GM18507 (cell line): Measurements from ENCODE around the gene APC2.

Experiments
- DNase-seq: peaks from one replicate; pipeline ENCODE4 v3.0.0; 2011; ENCODE audit warnings: low read depth; ENCODE audit not compliant: insufficient read length; ENCODE audit errors: extremely low spot score
- FAIRE-seq: peaks from 2 replicates; lab custom pipeline; 2011; peaks lifted over from hg19 to GRCh38; lab: Jason Lieb, UNC

APC2 gene

DNA sequence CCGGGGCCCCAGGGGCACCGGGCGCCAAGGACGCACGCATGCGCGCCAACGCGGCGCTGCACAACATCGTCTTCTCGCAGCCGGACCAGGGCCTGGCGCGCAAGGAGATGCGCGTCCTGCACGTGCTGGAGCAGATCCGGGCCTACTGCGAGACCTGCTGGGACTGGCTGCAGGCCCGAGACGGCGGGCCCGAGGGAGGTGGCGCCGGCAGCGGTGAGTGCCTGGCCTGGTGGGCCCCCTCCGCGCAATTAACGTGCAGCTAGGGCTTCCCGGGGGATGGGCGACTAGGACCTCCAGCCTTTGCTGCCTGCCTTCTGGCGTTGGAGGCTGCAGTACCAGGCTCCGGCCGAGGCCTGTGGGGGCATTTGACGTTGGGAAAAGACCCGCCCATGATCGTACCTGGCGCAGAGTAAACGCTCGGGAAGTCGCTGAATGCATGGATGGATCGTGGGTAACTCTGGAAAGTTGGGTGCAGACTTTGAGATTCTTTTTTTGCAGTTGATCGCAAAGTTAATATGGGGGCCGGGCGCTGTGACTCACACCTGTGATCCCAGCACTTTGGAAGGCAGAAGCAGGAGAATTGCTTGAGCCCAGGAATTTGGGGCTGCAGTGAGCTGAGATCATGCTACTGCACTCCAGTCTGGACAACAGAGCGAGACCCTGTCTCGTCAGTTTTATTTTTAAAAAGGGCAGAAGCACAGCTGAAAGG is 7.3 kb downstream of the APC2 start:
- FAIRE-seq (no peak), DNase-seq (no peak)

DNA sequence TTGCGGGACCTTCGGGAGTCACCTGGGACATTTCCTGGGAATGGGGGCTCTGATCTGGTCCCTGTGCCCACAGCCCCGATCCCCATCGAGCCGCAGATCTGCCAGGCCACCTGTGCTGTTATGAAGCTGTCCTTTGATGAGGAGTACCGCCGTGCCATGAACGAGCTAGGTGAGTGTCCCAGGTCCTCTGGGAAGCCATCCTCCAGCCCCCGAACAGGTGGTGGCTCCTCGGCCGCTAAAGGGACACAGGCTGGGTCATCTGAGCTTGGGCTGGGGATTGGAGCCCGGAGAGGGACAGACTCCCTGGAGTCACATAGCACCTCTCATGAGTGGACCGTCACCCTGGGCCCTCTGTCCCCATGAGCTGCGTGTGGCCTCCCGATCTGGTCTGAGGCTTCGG is 8.0 kb downstream of the APC2 start:
- FAIRE-seq, result no peak

DNA sequence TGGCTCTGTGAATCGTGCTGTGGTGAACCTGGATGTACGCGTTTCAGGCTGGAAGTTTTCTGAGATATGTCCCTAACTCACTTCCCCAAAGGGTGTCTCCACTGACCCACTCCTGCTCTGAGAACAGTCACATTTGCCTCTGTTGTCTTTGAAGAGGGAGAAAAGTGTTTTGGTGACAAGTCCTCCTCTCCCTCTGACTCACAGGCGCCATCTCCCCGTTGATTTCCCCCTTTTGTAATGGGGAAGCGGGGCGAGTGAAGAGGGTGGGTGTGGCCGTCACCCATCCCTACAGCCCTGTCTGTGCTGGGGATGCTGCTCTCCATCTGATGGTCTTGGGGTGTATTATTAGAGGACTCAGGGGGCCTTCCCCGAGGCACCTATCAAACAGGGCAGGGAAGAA is 9.6 kb downstream of the APC2 start:
- FAIRE-seq (no peak), DNase-seq (no peak)

More for the DNA sequence above, 8.0 kb downstream of the APC2 start:
- DNase-seq, result no peak

DNA sequence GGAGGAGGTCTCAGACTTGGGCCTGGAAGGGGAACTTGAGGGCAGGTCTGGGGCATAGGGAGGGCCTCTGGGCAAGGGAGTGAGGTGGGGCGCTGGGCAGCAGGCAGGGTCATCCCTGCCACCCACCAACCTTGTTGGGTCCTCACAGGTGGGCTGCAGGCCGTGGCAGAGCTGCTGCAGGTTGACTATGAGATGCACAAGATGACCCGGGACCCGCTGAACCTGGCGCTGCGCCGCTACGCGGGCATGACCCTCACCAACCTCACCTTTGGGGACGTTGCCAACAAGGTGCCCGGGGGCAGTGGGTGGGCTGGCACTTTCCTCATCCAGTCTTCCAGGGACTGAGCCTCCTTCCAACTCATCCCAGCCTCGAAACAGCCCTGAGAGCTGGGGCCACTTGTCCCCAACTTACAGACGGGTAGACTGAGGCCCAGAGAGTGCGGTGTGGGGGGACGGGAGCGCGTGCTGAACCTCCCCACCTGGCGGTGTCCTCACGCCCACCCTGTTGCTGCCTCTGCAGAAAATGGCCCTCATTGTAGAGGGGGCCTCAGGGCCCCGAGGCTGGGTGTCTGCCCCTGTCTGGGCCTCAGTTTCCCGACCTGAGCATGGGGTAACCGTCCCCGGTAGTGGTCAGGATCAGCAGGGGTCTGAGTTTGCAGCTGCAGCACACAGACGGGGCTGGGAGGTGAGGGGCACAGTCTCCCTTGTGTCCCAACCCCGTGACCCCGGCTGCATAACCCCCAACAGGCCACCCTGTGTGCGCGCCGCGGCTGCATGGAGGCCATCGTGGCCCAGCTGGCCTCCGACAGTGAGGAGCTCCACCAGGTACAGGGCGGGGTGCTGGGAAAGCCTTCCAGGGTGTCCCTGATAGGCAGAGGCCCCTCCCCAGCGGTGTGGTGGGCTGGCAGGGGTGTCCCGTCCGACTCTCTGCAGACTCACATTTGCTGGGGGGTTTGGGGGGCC is 10.4 kb downstream of the APC2 start:
- DNase-seq (no peak), FAIRE-seq (no peak)

DNA sequence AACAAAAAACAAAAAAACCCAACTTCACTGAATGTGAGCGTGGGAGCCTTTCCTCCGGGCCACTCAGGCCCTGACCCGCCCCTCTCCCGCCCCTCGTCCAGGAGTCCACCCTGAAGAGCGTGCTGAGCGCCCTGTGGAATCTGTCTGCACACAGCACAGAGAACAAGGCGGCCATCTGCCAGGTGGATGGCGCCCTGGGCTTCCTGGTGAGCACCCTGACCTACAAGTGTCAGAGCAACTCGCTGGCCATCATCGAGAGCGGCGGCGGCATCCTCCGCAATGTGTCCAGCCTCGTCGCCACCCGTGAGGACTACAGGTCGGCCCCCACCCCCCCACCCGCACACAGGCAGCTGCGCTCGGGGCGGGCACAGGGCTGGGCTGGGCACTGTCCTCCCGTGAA is 11.9 kb downstream of the APC2 start:
- DNase-seq (no peak), FAIRE-seq (no peak)

DNA sequence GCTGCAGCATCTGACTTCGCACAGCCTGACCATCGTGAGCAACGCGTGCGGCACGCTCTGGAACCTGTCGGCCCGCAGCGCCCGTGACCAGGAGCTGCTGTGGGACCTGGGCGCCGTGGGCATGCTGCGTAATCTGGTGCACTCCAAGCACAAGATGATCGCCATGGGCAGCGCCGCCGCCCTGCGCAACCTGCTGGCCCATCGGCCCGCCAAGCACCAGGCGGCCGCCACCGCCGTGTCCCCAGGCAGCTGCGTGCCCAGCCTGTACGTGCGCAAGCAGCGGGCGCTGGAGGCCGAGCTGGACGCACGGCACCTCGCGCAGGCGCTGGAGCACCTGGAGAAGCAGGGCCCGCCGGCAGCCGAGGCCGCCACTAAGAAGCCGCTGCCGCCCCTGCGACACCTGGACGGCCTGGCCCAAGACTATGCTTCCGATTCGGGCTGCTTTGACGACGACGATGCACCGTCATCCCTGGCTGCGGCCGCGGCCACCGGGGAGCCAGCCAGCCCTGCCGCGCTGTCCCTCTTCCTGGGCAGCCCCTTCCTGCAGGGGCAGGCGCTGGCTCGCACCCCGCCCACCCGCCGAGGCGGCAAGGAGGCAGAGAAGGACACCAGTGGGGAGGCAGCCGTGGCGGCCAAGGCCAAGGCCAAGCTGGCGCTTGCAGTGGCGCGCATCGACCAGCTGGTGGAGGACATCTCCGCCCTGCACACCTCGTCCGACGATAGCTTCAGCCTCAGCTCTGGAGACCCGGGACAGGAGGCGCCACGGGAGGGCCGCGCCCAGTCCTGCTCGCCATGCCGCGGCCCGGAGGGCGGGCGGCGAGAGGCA is 15.5 kb downstream of the APC2 start:
- DNase-seq, result no peak
- peak; percentile 49 for FAIRE-seq

DNA sequence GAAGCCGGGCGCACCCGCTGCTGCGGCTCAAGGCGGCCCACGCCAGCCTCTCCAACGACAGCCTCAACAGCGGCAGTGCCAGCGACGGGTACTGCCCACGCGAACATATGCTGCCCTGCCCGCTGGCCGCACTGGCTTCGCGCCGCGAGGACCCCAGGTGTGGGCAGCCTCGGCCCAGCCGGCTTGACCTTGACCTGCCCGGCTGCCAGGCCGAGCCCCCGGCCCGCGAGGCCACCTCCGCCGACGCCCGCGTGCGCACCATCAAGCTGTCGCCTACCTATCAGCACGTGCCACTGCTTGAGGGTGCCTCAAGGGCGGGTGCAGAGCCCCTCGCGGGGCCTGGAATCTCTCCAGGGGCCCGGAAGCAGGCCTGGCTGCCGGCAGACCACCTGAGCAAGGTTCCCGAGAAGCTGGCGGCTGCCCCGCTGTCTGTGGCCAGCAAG is 16.1 kb downstream of the APC2 start:
- no peak for FAIRE-seq
- DNase-seq, result no peak

DNA sequence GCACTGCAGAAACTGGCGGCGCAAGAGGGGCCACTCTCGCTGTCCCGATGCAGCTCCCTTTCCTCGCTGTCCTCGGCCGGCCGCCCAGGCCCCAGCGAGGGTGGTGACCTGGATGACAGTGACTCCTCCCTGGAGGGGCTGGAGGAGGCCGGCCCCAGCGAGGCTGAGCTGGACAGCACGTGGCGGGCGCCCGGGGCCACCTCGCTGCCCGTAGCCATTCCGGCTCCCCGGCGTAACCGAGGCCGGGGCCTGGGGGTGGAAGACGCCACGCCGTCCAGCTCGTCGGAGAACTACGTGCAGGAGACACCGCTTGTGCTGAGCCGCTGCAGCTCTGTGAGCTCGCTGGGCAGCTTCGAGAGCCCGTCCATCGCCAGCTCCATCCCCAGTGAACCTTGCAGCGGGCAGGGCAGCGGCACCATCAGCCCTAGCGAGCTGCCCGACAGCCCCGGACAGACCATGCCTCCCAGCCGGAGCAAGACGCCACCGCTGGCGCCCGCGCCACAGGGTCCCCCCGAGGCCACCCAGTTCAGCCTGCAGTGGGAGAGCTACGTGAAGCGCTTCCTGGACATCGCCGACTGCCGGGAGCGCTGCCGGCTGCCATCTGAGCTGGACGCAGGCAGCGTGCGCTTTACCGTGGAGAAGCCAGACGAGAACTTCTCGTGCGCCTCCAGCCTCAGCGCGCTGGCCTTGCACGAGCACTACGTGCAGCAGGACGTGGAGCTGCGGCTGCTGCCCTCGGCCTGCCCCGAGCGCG is 16.7 kb downstream of the APC2 start:
- FAIRE-seq, result no peak

DNA sequence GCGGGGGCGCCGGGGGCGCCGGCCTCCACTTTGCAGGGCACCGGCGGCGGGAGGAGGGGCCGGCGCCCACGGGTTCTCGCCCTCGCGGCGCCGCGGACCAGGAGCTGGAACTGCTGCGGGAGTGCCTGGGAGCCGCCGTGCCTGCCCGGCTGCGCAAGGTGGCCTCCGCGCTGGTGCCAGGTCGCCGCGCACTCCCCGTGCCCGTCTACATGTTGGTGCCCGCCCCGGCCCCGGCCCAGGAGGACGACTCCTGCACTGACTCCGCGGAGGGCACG is 17.2 kb downstream of the APC2 start:
- no peak for FAIRE-seq
- no peak for DNase-seq

More for the DNA sequence above, 16.7 kb downstream of the APC2 start:
- DNase-seq, result no peak

DNA sequence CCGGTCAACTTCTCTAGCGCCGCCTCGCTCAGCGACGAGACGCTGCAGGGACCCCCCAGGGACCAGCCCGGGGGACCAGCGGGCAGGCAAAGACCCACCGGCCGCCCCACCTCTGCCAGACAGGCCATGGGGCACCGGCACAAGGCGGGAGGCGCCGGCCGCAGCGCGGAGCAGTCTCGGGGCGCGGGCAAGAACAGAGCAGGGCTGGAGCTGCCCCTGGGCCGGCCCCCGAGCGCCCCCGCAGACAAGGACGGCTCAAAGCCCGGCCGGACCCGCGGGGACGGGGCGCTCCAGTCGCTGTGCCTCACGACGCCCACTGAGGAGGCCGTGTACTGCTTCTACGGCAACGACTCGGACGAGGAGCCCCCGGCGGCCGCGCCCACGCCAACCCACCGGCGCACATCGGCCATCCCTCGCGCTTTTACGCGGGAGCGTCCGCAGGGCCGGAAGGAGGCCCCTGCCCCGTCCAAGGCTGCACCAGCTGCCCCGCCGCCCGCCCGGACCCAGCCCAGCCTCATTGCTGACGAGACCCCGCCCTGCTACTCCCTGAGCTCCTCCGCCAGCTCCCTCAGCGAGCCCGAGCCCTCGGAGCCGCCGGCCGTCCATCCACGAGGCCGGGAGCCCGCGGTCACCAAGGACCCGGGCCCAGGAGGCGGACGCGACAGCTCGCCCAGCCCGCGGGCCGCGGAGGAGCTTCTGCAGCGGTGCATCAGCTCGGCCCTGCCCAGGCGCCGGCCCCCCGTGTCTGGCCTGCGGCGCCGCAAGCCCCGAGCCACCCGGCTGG is 17.8 kb downstream of the APC2 start:
- no peak for DNase-seq
- FAIRE-seq, result no peak

DNA sequence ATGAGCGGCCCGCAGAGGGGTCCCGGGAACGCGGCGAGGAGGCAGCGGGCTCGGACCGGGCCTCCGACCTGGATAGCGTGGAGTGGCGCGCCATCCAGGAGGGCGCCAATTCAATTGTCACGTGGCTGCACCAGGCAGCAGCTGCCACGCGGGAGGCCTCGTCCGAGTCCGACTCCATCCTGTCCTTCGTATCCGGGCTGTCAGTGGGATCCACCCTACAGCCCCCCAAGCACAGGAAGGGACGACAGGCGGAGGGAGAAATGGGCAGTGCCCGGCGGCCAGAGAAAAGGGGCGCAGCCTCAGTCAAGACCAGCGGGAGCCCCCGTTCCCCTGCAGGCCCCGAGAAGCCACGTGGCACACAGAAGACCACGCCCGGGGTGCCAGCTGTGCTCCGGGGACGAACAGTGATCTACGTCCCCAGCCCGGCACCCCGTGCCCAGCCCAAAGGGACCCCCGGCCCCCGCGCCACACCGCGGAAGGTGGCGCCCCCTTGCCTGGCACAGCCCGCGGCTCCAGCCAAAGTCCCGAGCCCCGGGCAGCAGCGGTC is 18.4 kb downstream of the APC2 start:
- DNase-seq (no peak), FAIRE-seq (no peak)

DNA sequence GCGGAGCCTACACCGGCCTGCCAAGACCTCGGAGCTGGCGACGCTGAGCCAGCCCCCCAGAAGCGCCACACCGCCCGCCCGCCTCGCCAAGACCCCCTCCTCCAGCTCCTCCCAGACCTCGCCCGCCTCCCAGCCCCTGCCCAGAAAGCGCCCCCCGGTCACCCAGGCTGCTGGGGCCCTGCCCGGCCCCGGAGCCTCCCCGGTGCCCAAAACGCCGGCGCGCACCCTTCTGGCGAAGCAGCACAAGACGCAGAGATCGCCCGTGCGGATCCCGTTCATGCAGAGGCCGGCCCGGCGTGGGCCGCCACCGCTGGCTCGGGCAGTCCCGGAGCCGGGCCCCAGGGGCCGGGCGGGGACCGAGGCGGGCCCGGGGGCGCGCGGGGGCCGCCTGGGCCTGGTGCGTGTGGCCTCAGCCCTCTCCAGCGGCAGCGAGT is 18.9 kb downstream of the APC2 start:
- FAIRE-seq, result no peak

DNA sequence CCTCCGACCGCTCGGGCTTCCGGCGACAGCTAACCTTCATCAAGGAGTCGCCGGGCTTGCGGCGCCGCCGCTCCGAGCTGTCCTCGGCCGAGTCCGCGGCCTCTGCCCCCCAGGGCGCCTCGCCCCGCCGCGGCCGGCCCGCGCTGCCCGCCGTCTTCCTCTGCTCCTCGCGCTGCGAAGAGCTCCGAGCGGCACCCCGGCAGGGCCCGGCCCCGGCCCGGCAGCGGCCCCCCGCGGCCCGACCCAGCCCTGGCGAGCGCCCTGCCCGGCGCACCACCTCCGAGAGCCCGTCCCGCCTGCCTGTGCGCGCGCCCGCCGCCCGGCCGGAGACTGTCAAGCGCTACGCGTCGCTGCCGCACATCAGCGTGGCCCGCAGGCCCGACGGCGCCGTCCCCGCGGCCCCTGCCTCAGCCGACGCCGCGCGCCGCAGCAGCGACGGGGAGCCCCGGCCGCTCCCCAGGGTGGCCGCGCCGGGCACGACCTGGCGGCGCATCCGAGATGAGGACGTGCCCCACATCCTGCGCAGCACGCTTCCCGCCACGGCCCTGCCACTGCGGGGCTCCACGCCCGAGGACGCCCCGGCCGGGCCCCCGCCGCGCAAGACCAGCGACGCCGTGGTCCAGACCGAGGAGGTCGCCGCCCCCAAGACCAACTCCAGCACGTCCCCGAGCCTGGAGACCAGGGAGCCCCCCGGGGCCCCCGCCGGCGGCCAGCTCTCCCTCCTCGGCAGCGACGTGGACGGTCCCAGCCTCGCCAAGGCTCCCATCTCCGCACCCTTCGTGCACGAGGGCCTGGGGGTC is 19.5 kb downstream of the APC2 start:
- no peak for DNase-seq
- no peak for FAIRE-seq

More for the DNA sequence above, 18.9 kb downstream of the APC2 start:
- no peak for DNase-seq

DNA sequence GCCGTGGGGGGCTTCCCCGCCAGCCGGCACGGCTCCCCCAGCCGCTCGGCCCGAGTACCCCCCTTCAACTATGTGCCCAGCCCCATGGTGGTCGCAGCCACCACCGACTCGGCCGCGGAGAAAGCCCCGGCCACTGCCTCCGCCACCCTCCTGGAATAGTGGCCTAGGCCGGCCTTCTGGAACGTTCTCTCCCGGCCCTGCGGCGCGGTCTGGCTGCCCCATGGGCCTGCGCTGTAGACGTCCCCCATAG is 20.1 kb downstream of the APC2 start:
- DNase-seq (no peak), FAIRE-seq (no peak)

DNA sequence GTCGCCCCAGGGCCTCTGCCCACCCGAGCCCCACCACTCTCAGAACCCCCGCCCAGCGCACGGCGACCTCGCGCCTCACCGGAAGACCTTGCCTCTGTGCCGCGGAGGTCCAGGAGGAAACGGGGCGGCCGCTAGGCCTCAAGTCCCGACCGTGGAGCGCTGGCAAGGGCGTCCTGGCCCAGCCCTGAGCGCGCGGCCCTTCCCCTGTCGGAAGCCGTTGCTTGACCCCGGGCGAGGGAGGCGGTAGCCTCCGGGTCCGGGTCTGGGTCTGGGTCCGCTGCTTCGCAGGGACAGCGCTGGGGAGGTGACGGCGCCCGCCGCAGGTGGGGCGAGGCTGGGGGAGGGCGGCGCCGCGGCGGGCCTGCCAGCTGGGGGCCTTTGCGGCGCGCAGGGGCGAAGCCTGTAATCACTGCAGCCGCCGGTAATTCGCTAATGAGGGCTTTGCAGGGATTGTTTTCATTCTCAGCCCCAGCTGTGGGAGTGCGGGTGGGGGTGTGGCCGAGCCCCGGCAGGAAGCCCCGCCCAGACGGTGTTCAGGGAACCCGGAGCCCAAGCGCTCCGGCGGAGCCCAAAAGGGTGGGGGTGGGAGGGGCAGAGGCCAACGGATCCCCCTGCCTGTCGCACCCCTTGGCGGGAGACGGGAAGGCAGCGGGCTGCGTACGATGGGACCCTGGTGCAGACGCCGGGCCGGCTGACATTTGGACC is 20.5 kb downstream of the APC2 start:
- DNase-seq (no peak), FAIRE-seq (peak; percentile 64)

DNA sequence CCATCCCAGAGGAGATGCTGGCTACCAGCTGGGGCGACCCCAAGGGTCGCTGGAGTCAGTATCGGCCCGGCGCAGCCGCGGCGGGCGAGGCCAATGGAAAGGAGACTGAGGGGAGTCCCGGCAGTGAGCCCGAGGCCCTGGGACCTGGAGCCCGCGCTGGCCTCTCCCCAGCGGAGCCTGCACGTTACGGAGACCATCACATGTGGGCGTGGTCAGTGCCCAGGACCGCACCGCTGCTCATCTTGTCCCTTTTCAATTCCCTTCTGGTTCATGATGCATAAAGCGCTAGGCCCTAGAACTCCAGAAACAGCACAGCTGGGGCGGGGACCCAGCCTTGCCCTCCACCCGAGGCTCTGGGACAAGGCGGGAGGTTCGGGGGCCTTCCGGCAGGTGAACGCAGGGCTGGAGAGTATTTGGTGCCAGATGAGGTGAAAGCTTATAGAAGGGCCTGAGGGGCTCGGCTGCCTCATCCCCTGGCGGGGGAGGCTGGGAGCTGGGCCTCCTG is 21.1 kb downstream of the APC2 start:
- no peak for DNase-seq
- no peak for FAIRE-seq

DNA sequence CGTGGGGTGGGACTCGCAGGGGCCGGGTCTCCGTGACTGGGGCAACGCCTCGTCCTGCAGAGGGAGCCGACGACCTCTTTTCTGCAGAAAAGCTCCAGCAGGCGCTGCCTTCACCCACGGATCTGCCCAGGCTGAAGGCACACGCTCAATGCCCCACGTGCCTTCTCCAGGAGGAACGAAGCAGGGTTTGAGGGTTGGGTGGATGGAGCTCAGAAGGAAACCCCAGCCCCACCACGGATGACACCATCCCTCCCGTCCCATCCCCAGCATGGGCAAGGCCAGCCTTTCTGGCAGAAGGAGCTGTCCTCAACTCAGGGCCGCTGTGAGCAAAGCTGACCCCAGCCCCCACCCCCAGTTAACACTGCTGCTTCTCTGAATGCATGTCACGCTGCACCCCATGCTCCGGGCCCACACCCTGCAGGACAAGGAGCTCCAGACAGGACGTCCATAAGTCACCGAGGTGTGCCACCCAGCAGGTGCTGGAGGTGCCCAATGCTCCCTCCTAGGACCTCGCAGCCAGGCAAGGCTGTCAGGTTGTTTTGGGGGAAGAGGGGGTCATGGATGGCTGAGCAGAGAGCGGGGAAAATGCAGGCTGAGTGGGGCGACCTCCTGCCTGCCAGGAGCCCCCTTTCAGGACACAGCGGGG is 21.7 kb downstream of the APC2 start:
- DNase-seq, result no peak
- FAIRE-seq, result no peak
